GM23338 (cell line): ENCODE data around the gene BACH1. TPM values are rescaled to one million over a fixed set of nuclear protein-coding genes. Genes with fewer than 3 reads are reported as not detected.

Source experiments
- ATAC-seq: fragments of 200-7000 bp; cut with Tn5 transposase; 3 replicates; pipeline ENCODE4 v1.9.1; 2020
- DNase-seq: peaks from one replicate; pipeline ENCODE4 v3.0.0-alpha.2; 2015; ENCODE audit warnings: low spot score
- H2AFZ ChIP-seq: fragments of 200-600 bp; sonication (generic); 2 replicates; pipeline ENCODE4 v1.8.0; 2016; ENCODE audit warnings: antibody characterized with exemption, mild to moderate bottlenecking, moderate library complexity
- H3F3A ChIP-seq: fragments of 200-600 bp; sonication (generic); replicated peaks from 2 replicates; pipeline ENCODE4 v1.8.0; 2017; ENCODE audit warnings: antibody characterized with exemption, mixed run types, low read depth
- H3K27ac ChIP-seq: fragments of 200-600 bp; sonication (generic); 2 replicates; pipeline ENCODE4 v1.6.1; 2016; ENCODE audit warnings: low read depth
- H3K27me3 ChIP-seq: fragments of 200-600 bp; sonication (generic); 2 replicates; pipeline ENCODE4 v1.8.0; 2016; ENCODE audit warnings: mild to moderate bottlenecking, mixed run types, moderate library complexity; ENCODE audit not compliant: insufficient read depth
- H3K36me3 ChIP-seq: fragments of 200-600 bp; sonication (generic); 2 replicates; pipeline ENCODE4 v1.8.0; 2016; ENCODE audit warnings: mild to moderate bottlenecking; ENCODE audit not compliant: insufficient read depth
- H3K4me1 ChIP-seq: fragments of 200-600 bp; sonication (generic); 2 replicates; pipeline ENCODE4 v1.8.0; 2016; ENCODE audit warnings: mild to moderate bottlenecking, moderate library complexity; ENCODE audit not compliant: insufficient read depth
- H3K4me2 ChIP-seq: fragments of 200-600 bp; sonication (generic); 2 replicates; pipeline ENCODE4 v1.7.1; 2017; ENCODE audit warnings: mixed run types
- H3K4me3 ChIP-seq: fragments of 200-600 bp; sonication (generic); 2 replicates; pipeline ENCODE4 v1.6.1; 2016; ENCODE audit warnings: mixed run types
- H3K79me2 ChIP-seq: fragments of 200-600 bp; sonication (generic); replicated peaks from 2 replicates; pipeline ENCODE4 v1.8.0; 2017; ENCODE audit warnings: mild to moderate bottlenecking; ENCODE audit not compliant: insufficient read depth
- H3K9me2 ChIP-seq: fragments of 200-600 bp; sonication (generic); 2 replicates; pipeline ENCODE4 v1.8.0; 2017; ENCODE audit not compliant: insufficient read depth
- H4K20me1 ChIP-seq: fragments of 200-600 bp; sonication (generic); replicated peaks from 2 replicates; pipeline ENCODE4 v1.8.0; 2017; ENCODE audit warnings: mild to moderate bottlenecking; ENCODE audit not compliant: insufficient read depth
- H3K27ac Mint-ChIP-seq: 2 replicates; pipeline ENCODE4 v1.8.0; 2020; ENCODE audit warnings: inconsistent platforms, mild to moderate bottlenecking, moderate library complexity, mixed read lengths
- H3K27me3 Mint-ChIP-seq: 3 replicates; pipeline ENCODE4 v1.8.0; 2022; ENCODE audit warnings: low read depth, mild to moderate bottlenecking, moderate library complexity, mixed read lengths, inconsistent platforms; ENCODE audit not compliant: insufficient read depth, poor library complexity
- H3K36me3 Mint-ChIP-seq: 3 replicates; pipeline ENCODE4 v1.8.0; 2021; ENCODE audit warnings: low read depth, mild to moderate bottlenecking, inconsistent platforms, moderate library complexity, mixed read lengths
- H3K4me1 Mint-ChIP-seq: 3 replicates; pipeline ENCODE4 v1.8.0; 2020; ENCODE audit warnings: mild to moderate bottlenecking, inconsistent platforms, mixed read lengths
- H3K4me3 Mint-ChIP-seq: 3 replicates; pipeline ENCODE4 v1.8.0; 2021; ENCODE audit warnings: moderate library complexity, mild to moderate bottlenecking, inconsistent platforms, mixed read lengths
- H3K9me3 Mint-ChIP-seq: 3 replicates; pipeline ENCODE4 v1.8.0; 2020; ENCODE audit warnings: moderate library complexity, mild to moderate bottlenecking, inconsistent platforms, mixed read lengths
- CREB1 ChIP-seq: fragments of 250-450 bp; sonication (Bioruptor Pico); IDR thresholded peaks from 2 replicates; pipeline ENCODE4 v1.5.0; 2020; ENCODE audit warnings: low read depth, mild to moderate bottlenecking, moderate library complexity
- CTCF ChIP-seq, 2 experiments: fragments of 200-600 bp in 1 of 2; sonication (generic) in 1 of 2; conservative IDR thresholded peaks; 2 replicates each; pipeline versions ENCODE4 v1.5.1 to v1.6.1; 2016 to 2017; ENCODE audit warnings: antibody characterized with exemption in 2 of 2, low read depth in 2 of 2, mild to moderate bottlenecking in 2 of 2, moderate library complexity in 1 of 2
- EZH2 ChIP-seq: fragments of 200-600 bp; sonication (generic); IDR thresholded peaks from one replicate; pipeline ENCODE4 v1.8.0; 2017; ENCODE audit warnings: antibody characterized with exemption, mild to moderate bottlenecking, low read depth; ENCODE audit not compliant: unreplicated experiment
- EZH2phosphoT487 ChIP-seq: fragments of 200-600 bp; sonication (generic); IDR thresholded peaks from one replicate; pipeline ENCODE4 v1.8.1; 2018; ENCODE audit warnings: antibody characterized with exemption; ENCODE audit not compliant: unreplicated experiment
- JUNB ChIP-seq: IDR thresholded peaks from one replicate; pipeline ENCODE4 v1.6.1; 2016; ENCODE audit warnings: antibody characterized with exemption; ENCODE audit not compliant: unreplicated experiment
- NANOG ChIP-seq: IDR thresholded peaks from 2 replicates; pipeline ENCODE4 v1.6.1; 2016; ENCODE audit warnings: antibody characterized with exemption, borderline replicate concordance
- POLR2AphosphoS5 ChIP-seq: IDR thresholded peaks from 2 replicates; pipeline ENCODE4 v1.6.1; 2016; ENCODE audit warnings: antibody characterized with exemption, low read depth
- STAT1 ChIP-seq: IDR thresholded peaks from one replicate; pipeline ENCODE4 v1.6.1; 2016; ENCODE audit warnings: antibody characterized with exemption; ENCODE audit not compliant: unreplicated experiment
- ZNF114 ChIP-seq: fragments of 250-450 bp; sonication (Bioruptor Pico); IDR thresholded peaks from 2 replicates; pipeline ENCODE4 v1.5.0; 2020; ENCODE audit warnings: mild to moderate bottlenecking, moderate library complexity
- ZNF331 ChIP-seq: fragments of 250-450 bp; sonication (Bioruptor Pico); IDR thresholded peaks from 2 replicates; pipeline ENCODE4 v1.5.0; 2020; ENCODE audit warnings: low read depth, mild to moderate bottlenecking, moderate library complexity
- ZNF462 ChIP-seq: fragments of 250-450 bp; sonication (Bioruptor Pico); IDR thresholded peaks from 2 replicates; pipeline ENCODE4 v1.5.0; 2020; ENCODE audit warnings: mild to moderate bottlenecking, moderate library complexity
- polyA plus RNA-seq: library from polyadenylated mRNA; unstranded; fragments of >200 nt; fragmentation: Nextera tagmentation; extraction: Ambion mirVana; gene quantifications from 2 replicates; pipeline ENCODE4 v1.2.1, GENCODE V29; 2016
- total RNA-seq: library from RNA; depleted of rRNA; stranded (reverse); fragments of >200 nt; shearing (Covaris generic); gene quantifications from 2 replicates; pipeline ENCODE4 v1.2.3, GENCODE V29; 2014
- TF ChIP-seq, protein P1 (sequence below): IDR thresholded peaks from one replicate; pipeline ENCODE4 v1.6.1; 2018; ENCODE audit warnings: antibody characterized with exemption; ENCODE audit not compliant: unreplicated experiment
- TF ChIP-seq, protein P2 (sequence below): IDR thresholded peaks from 2 replicates; pipeline ENCODE4 v1.6.1; 2016; ENCODE audit warnings: antibody characterized with exemption

BACH1 gene
- total and polyA plus RNA-seq, 2 experiments from 2014 or later: 18.9 to 41.2 TPM

GRCh38 chr21:29366532-29366931, 67.8 kb downstream of the BACH1 start:
- Histone ChIP-seq H3K79me2 (no peaks in the 10 kb centered on the region), H4K20me1 (no peaks in the 10 kb centered on the region), H2AFZ (no peak overlapping the region), H3F3A (no peaks in the 10 kb centered on the region), H3K4me2 (no peak overlapping the region), H3K4me3 (no peak overlapping the region), H3K9me2 (no peaks in the 10 kb centered on the region), H3K4me1 (no peaks in the 10 kb centered on the region), H3K27ac (no peak overlapping the region), H3K36me3 (no peaks in the 10 kb centered on the region), H3K27me3 (no peaks in the 10 kb centered on the region)
- Mint-ChIP-seq H3K4me3 (no peak overlapping the region), H3K27me3 (peaks cover 4% of the 10 kb centered on the region), H3K27ac (no peak overlapping the region), H3K9me3 (no peaks in the 10 kb centered on the region), H3K36me3 (peaks cover 5% of the 10 kb centered on the region; the same call in 1 of the 3 replicates), H3K4me1 (no peaks in the 10 kb centered on the region)
- no peak for DNase-seq
- no peak for ATAC-seq
- no peak for TF ChIP-seq JUNB
- TF ChIP-seq NANOG: no peak
- no peak for TF ChIP-seq ZNF331 (CRISPR knock-in tag)
- no peak for TF ChIP-seq ZNF462
- no peak for TF ChIP-seq EZH2phosphoT487
- TF ChIP-seq, protein P1, sequence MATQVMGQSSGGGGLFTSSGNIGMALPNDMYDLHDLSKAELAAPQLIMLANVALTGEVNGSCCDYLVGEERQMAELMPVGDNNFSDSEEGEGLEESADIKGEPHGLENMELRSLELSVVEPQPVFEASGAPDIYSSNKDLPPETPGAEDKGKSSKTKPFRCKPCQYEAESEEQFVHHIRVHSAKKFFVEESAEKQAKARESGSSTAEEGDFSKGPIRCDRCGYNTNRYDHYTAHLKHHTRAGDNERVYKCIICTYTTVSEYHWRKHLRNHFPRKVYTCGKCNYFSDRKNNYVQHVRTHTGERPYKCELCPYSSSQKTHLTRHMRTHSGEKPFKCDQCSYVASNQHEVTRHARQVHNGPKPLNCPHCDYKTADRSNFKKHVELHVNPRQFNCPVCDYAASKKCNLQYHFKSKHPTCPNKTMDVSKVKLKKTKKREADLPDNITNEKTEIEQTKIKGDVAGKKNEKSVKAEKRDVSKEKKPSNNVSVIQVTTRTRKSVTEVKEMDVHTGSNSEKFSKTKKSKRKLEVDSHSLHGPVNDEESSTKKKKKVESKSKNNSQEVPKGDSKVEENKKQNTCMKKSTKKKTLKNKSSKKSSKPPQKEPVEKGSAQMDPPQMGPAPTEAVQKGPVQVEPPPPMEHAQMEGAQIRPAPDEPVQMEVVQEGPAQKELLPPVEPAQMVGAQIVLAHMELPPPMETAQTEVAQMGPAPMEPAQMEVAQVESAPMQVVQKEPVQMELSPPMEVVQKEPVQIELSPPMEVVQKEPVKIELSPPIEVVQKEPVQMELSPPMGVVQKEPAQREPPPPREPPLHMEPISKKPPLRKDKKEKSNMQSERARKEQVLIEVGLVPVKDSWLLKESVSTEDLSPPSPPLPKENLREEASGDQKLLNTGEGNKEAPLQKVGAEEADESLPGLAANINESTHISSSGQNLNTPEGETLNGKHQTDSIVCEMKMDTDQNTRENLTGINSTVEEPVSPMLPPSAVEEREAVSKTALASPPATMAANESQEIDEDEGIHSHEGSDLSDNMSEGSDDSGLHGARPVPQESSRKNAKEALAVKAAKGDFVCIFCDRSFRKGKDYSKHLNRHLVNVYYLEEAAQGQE: no peak
- TF ChIP-seq CTCF (conservative IDR thresholded peaks at IDR 0.05; ENCODE audit: low read depth in 2 of 2): no peak
- no peak for TF ChIP-seq ZNF114 (CRISPR knock-in tag)
- no peak for TF ChIP-seq STAT1
- TF ChIP-seq POLR2AphosphoS5: no peak
- TF ChIP-seq, protein P2, sequence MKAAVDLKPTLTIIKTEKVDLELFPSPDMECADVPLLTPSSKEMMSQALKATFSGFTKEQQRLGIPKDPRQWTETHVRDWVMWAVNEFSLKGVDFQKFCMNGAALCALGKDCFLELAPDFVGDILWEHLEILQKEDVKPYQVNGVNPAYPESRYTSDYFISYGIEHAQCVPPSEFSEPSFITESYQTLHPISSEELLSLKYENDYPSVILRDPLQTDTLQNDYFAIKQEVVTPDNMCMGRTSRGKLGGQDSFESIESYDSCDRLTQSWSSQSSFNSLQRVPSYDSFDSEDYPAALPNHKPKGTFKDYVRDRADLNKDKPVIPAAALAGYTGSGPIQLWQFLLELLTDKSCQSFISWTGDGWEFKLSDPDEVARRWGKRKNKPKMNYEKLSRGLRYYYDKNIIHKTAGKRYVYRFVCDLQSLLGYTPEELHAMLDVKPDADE: no peak
- no peak for TF ChIP-seq CREB1
- TF ChIP-seq EZH2: no peak
